ENCODE results near the gene ULBP2. TPM values are rescaled to one million over a fixed set of nuclear protein-coding genes. Genes with fewer than 3 reads are reported as not detected.
"Not testable (repeated sequence)": the region's sequence is repeated elsewhere in the genome, so short reads cannot be mapped to it uniquely, and the experiment has no call there.

The ULBP2 gene
- total RNA-seq, 1 experiment from 2014 or later = 0.13 TPM

DNA sequence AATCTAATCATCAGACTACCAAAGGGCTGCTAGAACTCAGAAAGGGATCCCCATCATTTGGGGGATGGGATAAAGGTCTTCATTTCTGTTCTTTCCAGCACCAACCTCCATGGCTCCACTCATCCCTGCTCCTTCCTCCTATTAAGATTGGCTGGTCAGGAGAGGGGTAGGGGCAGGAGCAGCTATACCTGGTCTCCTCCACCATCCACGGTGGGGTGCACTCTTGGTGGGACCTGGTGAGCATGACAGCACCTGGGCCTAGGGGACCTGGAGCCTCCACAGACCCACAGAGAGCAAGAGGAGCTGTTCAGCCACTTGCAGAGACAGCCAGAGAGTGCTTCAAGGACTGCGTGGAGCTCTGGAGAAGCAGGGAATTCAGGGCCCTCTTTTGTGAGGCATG, 6.1 kb upstream of the ULBP2 start:
- DNase-seq (ENCODE audit: low spot score) (no peak), ATAC-seq (no peak)
- ChIA-PET CTCF (interaction anchor here (0.7 kb wide), 1 partner anchor 71 kb away, joined by 3 read pairs; no protein-coding TSS in a partner anchor), POLR2A (no interaction called here)
- peaks cover 5% of the 10 kb centered on the region for H3K4me1 Mint-ChIP-seq
- H3K36me3 Mint-ChIP-seq = 0 out of 2 replicates have a peak, but pooled peaks cover 4% of the 10 kb centered on the region
- TF ChIP-seq ZNF423 (CRISPR knock-in tag; IDR thresholded peaks at IDR 0.05) (no peak), GABPB1 (CRISPR knock-in tag; IDR thresholded peaks at IDR 0.05) (no peak), ESRRA (CRISPR knock-in tag; IDR thresholded peaks at IDR 0.05; ENCODE audit: borderline replicate concordance) (no peak), IRF2 (CRISPR knock-in tag; IDR thresholded peaks at IDR 0.05; ENCODE audit: borderline replicate concordance, low read depth) (no peak)
- TF ChIP-seq, protein P1, sequence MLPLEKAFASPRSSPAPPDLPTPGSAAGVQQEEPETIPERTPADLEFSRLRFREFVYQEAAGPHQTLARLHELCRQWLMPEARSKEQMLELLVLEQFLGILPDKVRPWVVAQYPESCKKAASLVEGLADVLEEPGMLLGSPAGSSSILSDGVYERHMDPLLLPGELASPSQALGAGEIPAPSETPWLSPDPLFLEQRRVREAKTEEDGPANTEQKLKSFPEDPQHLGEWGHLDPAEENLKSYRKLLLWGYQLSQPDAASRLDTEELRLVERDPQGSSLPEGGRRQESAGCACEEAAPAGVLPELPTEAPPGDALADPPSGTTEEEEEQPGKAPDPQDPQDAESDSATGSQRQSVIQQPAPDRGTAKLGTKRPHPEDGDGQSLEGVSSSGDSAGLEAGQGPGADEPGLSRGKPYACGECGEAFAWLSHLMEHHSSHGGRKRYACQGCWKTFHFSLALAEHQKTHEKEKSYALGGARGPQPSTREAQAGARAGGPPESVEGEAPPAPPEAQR (CRISPR knock-in tag; IDR thresholded peaks at IDR 0.05) = no peak
- TF ChIP-seq, protein P2, sequence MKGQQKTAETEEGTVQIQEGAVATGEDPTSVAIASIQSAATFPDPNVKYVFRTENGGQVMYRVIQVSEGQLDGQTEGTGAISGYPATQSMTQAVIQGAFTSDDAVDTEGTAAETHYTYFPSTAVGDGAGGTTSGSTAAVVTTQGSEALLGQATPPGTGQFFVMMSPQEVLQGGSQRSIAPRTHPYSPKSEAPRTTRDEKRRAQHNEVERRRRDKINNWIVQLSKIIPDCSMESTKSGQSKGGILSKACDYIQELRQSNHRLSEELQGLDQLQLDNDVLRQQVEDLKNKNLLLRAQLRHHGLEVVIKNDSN (CRISPR knock-in tag; IDR thresholded peaks at IDR 0.05) = no peak
- H3K27ac Mint-ChIP-seq = no peak overlapping the region
- peaks cover 97% of the 10 kb centered on the region for H3K27me3 Mint-ChIP-seq (ENCODE audit: low read depth)
- no peaks in the 10 kb centered on the region for H3K9me3 Mint-ChIP-seq
- no peak overlapping the region for H3K4me3 Mint-ChIP-seq

DNA sequence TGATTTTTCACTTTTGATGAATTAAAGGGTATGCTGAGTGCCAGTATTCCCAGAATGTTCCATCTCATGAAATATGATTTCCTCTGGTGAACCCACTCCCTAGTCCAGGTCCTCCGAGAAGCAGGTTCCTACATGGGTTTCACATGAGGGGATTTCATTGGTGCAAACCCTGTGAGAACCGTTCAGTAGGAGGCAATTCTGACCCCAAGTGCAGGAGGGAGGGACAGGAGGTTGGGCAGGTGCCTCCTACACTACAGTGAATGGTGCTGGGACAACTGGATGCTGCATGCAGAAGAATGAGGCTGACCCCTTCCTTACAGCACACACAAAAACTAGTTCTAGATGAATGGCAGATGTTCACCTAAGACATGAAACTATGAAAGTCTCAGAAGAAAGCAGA, 5.1 kb upstream of the ULBP2 start:
- Mint-ChIP-seq H3K27ac (no peak overlapping the region), H3K36me3 (0 out of 2 replicates have a peak, but pooled peaks cover 4% of the 10 kb centered on the region), H3K27me3 (ENCODE audit: low read depth) (peaks cover 97% of the 10 kb centered on the region), H3K9me3 (no peaks in the 10 kb centered on the region), H3K4me1 (peaks cover 8% of the 10 kb centered on the region), H3K4me3 (no peak overlapping the region)
- ChIA-PET CTCF (no interaction called here), POLR2A (no interaction called here)
- DNase-seq (ENCODE audit: low spot score) (no peak), ATAC-seq (no peak)
- no peak for TF ChIP-seq OVOL2 (CRISPR knock-in tag; IDR thresholded peaks at IDR 0.05; ENCODE audit: borderline replicate concordance)
- no peak for TF ChIP-seq CREM (CRISPR knock-in tag; IDR thresholded peaks at IDR 0.05)
- no peak for TF ChIP-seq ZNF423 (CRISPR knock-in tag; IDR thresholded peaks at IDR 0.05)
- TF ChIP-seq, protein P3, sequence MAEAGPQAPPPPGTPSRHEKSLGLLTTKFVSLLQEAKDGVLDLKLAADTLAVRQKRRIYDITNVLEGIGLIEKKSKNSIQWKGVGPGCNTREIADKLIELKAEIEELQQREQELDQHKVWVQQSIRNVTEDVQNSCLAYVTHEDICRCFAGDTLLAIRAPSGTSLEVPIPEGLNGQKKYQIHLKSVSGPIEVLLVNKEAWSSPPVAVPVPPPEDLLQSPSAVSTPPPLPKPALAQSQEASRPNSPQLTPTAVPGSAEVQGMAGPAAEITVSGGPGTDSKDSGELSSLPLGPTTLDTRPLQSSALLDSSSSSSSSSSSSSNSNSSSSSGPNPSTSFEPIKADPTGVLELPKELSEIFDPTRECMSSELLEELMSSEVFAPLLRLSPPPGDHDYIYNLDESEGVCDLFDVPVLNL (CRISPR knock-in tag; IDR thresholded peaks at IDR 0.05; ENCODE audit: borderline replicate concordance, low read depth) = no peak
- no peak for TF ChIP-seq SMAD3 (CRISPR knock-in tag; IDR thresholded peaks at IDR 0.05; ENCODE audit: borderline replicate concordance)

DNA sequence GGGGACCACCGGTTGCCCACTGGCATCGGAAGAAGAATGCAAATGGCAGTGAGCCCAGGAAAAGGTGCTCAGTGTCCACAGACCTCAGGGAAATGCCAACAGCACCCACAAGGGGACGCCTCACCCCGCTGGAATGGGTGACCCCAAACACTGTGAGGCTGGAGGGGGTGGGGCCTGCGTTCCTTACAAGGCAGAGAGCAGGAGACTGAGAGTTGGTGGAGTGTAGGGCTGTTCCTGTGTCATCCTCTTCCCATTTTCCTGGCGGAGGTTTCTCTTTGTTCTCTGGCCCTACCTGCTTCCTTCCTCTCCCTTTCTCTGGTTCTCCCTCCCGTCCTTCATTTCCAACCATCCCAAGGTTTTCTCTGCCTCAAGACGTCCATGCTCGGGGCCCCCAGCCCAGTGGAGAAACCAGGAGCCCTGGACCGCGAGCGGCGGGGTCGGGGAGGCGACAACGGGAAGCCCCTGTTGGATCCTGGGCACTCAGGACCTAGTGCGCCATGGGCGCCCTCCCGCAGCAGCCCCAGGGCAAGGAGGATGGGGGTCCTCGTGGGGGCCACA, 3.7 kb upstream of the ULBP2 start:
- H3K27ac Mint-ChIP-seq; DNase-seq (ENCODE audit: low spot score); CTCF ChIA-PET; H3K9me3 Mint-ChIP-seq; POLR2A ChIA-PET; H3K36me3 Mint-ChIP-seq: not testable (repeated sequence)
- peak; percentile 83 for ATAC-seq
- Mint-ChIP-seq H3K27me3 (ENCODE audit: low read depth) (peaks cover 100% of the 10 kb centered on the region), H3K4me3 (peak overlapping the region; percentile 57), H3K4me1 (peaks cover 11% of the 10 kb centered on the region)
- TF ChIP-seq, protein P4, sequence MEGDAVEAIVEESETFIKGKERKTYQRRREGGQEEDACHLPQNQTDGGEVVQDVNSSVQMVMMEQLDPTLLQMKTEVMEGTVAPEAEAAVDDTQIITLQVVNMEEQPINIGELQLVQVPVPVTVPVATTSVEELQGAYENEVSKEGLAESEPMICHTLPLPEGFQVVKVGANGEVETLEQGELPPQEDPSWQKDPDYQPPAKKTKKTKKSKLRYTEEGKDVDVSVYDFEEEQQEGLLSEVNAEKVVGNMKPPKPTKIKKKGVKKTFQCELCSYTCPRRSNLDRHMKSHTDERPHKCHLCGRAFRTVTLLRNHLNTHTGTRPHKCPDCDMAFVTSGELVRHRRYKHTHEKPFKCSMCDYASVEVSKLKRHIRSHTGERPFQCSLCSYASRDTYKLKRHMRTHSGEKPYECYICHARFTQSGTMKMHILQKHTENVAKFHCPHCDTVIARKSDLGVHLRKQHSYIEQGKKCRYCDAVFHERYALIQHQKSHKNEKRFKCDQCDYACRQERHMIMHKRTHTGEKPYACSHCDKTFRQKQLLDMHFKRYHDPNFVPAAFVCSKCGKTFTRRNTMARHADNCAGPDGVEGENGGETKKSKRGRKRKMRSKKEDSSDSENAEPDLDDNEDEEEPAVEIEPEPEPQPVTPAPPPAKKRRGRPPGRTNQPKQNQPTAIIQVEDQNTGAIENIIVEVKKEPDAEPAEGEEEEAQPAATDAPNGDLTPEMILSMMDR (IDR thresholded peaks at IDR 0.05) = 0 out of 2 replicates have a peak, but pooled peaks have one; percentile 14

DNA sequence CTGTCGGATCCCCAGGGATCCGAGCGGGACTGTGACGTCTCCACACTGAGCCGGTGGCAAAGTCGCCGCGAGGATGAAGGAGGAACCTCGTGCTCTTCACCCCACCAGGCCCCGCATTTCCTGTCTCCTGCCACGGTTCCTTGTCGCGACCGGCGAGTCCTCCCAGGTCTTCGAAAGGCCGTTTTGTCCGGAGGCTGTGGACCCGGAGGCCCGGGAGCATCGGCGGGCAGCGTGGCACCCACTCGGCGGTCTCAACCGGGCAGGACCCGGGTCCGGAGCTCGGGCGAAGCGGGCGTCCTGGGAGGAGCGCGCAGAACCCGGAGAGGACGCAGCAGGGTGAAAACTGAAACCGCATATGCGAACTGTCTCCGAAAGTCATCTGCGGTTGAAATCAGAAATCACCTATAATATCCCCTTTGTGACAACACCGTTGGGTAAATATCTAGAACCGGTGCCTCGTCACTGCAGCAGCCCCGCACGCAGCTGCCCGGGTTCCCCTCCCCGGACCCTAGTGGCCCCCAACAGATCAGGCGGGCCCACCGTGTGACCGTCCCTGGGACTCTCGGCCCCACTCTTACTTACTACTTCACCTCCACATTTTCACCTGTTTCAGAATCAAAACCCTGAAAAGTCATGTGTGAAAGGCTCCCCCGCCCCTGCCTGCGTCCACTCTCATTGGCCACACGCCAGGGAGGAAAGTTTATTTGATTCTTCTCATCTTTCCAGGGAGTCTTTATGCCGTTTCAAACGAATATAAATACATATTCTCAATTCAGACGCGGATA, 3.1 kb upstream of the ULBP2 start:
- Mint-ChIP-seq H3K27me3 (ENCODE audit: low read depth) (peaks cover 100% of the 10 kb centered on the region), H3K4me3 (peak overlapping the region; percentile 57), H3K4me1 (peaks cover 11% of the 10 kb centered on the region), H3K9me3 (no peaks in the 10 kb centered on the region), H3K27ac (no peak overlapping the region), H3K36me3 (0 out of 2 replicates have a peak, but pooled peaks cover 4% of the 10 kb centered on the region)
- CTCF ChIA-PET = interaction anchor here (2.5 kb wide), 1 partner anchor 78 kb away, joined by 7 read pairs; no protein-coding TSS in a partner anchor
- DNase-seq (ENCODE audit: low spot score) = no peak
- TF ChIP-seq ZNF396 (CRISPR knock-in tag; IDR thresholded peaks at IDR 0.05; ENCODE audit: borderline replicate concordance) (no peak), ESRRA (CRISPR knock-in tag; IDR thresholded peaks at IDR 0.05; ENCODE audit: borderline replicate concordance) (no peak), RELA (CRISPR knock-in tag; IDR thresholded peaks at IDR 0.05; ENCODE audit: borderline replicate concordance) (no peak), FOXP1 (CRISPR knock-in tag; IDR thresholded peaks at IDR 0.05; ENCODE audit: borderline replicate concordance) (peak; percentile 61; the same call in 1 of the 2 replicates)
- TF ChIP-seq, protein P5, sequence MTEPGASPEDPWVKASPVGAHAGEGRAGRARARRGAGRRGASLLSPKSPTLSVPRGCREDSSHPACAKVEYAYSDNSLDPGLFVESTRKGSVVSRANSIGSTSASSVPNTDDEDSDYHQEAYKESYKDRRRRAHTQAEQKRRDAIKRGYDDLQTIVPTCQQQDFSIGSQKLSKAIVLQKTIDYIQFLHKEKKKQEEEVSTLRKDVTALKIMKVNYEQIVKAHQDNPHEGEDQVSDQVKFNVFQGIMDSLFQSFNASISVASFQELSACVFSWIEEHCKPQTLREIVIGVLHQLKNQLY (CRISPR knock-in tag; IDR thresholded peaks at IDR 0.05) = no peak
- TF ChIP-seq, protein P6, sequence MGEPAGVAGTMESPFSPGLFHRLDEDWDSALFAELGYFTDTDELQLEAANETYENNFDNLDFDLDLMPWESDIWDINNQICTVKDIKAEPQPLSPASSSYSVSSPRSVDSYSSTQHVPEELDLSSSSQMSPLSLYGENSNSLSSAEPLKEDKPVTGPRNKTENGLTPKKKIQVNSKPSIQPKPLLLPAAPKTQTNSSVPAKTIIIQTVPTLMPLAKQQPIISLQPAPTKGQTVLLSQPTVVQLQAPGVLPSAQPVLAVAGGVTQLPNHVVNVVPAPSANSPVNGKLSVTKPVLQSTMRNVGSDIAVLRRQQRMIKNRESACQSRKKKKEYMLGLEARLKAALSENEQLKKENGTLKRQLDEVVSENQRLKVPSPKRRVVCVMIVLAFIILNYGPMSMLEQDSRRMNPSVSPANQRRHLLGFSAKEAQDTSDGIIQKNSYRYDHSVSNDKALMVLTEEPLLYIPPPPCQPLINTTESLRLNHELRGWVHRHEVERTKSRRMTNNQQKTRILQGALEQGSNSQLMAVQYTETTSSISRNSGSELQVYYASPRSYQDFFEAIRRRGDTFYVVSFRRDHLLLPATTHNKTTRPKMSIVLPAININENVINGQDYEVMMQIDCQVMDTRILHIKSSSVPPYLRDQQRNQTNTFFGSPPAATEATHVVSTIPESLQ (CRISPR knock-in tag; IDR thresholded peaks at IDR 0.05) = no peak
- TF ChIP-seq, protein P7, sequence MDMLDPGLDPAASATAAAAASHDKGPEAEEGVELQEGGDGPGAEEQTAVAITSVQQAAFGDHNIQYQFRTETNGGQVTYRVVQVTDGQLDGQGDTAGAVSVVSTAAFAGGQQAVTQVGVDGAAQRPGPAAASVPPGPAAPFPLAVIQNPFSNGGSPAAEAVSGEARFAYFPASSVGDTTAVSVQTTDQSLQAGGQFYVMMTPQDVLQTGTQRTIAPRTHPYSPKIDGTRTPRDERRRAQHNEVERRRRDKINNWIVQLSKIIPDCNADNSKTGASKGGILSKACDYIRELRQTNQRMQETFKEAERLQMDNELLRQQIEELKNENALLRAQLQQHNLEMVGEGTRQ (CRISPR knock-in tag; IDR thresholded peaks at IDR 0.05) = no peak
- POLR2A ChIA-PET = no interaction called here
- ATAC-seq = no peak

Data from WTC11 (cell line).